ENCODE measurements around the gene H1-8.

Gene H1-8

DNA sequence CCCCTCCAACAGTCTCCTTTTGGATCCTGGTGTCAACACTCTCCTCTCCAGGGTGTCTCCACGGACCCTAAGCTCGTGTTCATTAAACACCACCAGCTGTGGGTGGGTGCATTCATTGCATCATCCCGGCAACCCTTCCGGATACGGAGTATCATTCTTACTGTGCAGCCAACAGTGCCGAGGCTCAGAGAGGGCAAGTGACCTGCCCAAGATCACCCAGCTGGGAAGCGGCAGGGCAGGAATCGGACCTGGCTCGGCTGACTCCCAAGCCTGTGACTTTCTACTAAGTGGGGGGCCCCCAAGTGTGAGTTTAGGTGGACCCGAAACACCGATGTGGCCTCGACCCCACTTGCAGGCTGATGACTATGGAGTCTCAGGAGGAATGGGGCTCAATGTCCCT lies 20.4 kb downstream of the H1-8 start:
- Histone ChIP-seq H3K79me2 (ENCODE audit: control insufficient read depth, insufficient read depth, low read length) (no peaks in the 10 kb centered on the region), H3K4me1 (ENCODE audit: control insufficient read depth, low read depth, low read length) (no peaks in the 10 kb centered on the region), H3K18ac (ENCODE audit: low read length) (no peak overlapping the region), H3K4me3 (ENCODE audit: low read length) (no peak overlapping the region), H3K27ac (ENCODE audit: low read depth, low read length) (no peak overlapping the region), H4K5ac (ENCODE audit: low read length) (no peak overlapping the region), H4K8ac (ENCODE audit: low read depth, low read length) (no peak overlapping the region), H3K27me3 (ENCODE audit: insufficient read depth, low read length, poor library complexity) (no peaks in the 10 kb centered on the region), H2AK5ac (ENCODE audit: low read length) (no peak overlapping the region), H2BK15ac (replicated peaks; ENCODE audit: low read depth) (no peak overlapping the region), H3K4me2 (ENCODE audit: low read length) (no peak overlapping the region), H3K36me3 (ENCODE audit: control insufficient read depth, insufficient read depth, low read length) (peaks cover 15% of the 10 kb centered on the region), H3K23ac (ENCODE audit: low read length) (no peak overlapping the region), H2BK5ac (ENCODE audit: low read length) (no peak overlapping the region), H3K4ac (ENCODE audit: low read depth, low read length) (no peak overlapping the region), H3K56ac (ENCODE audit: low read length) (no peak overlapping the region), H2BK120ac (ENCODE audit: low read depth, low read length) (no peak overlapping the region), H3K9ac (ENCODE audit: low read length) (no peak overlapping the region), H3K79me1 (ENCODE audit: low read length) (no peaks in the 10 kb centered on the region)
- DNase-seq: no peak
- WGBS (ENCODE audit: extremely low coverage, insufficient coverage, low lambda C conversion rate): no CpG with 5 or more reads among the region's 12 CpGs

DNA sequence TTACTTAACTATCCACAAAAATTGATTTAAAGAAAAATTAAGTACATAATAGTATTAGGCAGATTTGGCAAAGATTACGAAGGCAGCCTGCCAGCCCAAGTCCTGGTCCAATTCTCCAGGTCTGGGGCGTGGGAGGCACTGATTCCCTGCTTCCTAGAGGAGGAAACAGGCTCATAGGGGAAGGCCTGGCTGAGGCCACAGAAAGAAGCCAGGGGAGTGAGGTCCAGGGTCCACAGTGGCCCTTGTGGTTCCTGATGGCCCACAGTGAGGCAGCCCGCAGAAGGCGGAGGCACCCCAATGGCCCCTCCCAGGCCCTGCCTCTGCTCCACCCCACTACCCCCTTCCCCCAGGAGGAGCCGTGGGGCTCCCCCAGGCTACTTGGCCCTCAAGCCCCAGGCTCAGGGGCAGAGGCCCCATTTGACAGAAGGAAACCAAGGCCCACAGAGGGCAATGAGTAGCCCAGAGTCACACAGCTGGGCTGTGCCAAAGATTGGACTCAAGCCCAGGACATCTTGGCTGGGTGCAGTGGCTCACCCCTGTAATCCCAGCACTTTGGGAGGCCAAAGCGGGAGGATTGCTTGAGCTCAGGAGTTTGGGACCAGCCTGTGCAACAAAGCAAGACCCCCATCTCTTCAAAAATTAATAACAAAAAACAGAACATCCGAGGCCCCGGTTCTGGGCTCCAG lies 21.0 kb downstream of the H1-8 start:
- Histone ChIP-seq H3K4me2 (ENCODE audit: low read length) (no peak overlapping the region), H3K4me1 (ENCODE audit: control insufficient read depth, low read depth, low read length) (no peaks in the 10 kb centered on the region), H2BK120ac (ENCODE audit: low read depth, low read length) (no peak overlapping the region), H3K36me3 (ENCODE audit: control insufficient read depth, insufficient read depth, low read length) (peaks cover 15% of the 10 kb centered on the region), H4K5ac (ENCODE audit: low read length) (no peak overlapping the region), H3K4ac (ENCODE audit: low read depth, low read length) (no peak overlapping the region), H3K79me2 (ENCODE audit: control insufficient read depth, insufficient read depth, low read length) (no peaks in the 10 kb centered on the region), H3K23ac (ENCODE audit: low read length) (no peak overlapping the region), H4K8ac (ENCODE audit: low read depth, low read length) (no peak overlapping the region), H3K27me3 (ENCODE audit: insufficient read depth, low read length, poor library complexity) (no peaks in the 10 kb centered on the region), H3K9ac (ENCODE audit: low read length) (no peak overlapping the region), H2BK5ac (ENCODE audit: low read length) (no peak overlapping the region), H3K27ac (ENCODE audit: low read depth, low read length) (no peak overlapping the region), H2BK15ac (replicated peaks; ENCODE audit: low read depth) (no peak overlapping the region), H2AK5ac (ENCODE audit: low read length) (no peak overlapping the region), H3K56ac (ENCODE audit: low read length) (no peak overlapping the region), H3K18ac (ENCODE audit: low read length) (no peak overlapping the region), H3K79me1 (ENCODE audit: low read length) (no peaks in the 10 kb centered on the region), H3K4me3 (ENCODE audit: low read length) (no peak overlapping the region)
- DNase-seq: no peak
- no CpG with 5 or more reads among the region's 8 CpGs for WGBS (ENCODE audit: extremely low coverage, insufficient coverage, low lambda C conversion rate)

DNA sequence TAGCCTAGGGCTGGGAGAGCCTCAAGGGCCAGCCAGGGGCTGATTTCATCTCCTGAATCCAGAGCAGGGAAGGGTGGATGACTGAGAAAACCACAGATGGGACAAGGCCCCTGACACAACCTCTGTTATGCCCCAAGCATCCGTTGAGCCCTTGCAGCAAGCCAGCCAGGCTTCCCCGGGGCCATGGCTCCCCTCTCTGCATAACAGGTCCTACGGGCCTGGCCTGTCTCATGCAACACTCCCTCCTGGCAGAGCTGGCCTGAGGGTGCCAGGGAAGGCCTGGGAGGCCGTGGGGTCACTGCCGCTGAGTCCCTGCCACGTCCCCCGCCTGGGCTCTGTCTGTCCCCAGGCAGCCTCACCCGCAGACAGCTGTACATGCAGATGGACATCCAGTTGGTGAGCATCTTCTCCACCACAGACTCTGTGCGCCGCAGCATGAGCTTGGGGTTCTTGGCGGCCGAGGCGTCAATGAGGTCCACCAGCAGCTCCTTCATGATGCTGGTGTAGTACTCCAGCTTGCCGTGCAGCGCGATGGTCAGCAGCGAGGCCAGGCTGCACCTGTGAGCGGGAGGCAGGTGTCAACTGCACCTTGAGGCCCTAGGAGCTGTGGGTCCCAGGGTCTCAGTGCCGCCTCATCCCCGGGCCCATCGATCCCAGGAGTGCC lies 22.1 kb downstream of the H1-8 start:
- Histone ChIP-seq H3K4ac (ENCODE audit: low read depth, low read length) (no peak overlapping the region), H4K5ac (ENCODE audit: low read length) (no peak overlapping the region), H2BK120ac (ENCODE audit: low read depth, low read length) (no peak overlapping the region), H2BK15ac (replicated peaks; ENCODE audit: low read depth) (no peak overlapping the region), H3K27me3 (ENCODE audit: insufficient read depth, low read length, poor library complexity) (no peaks in the 10 kb centered on the region), H3K56ac (ENCODE audit: low read length) (no peak overlapping the region), H3K36me3 (ENCODE audit: control insufficient read depth, insufficient read depth, low read length) (peaks cover 18% of the 10 kb centered on the region), H3K27ac (ENCODE audit: low read depth, low read length) (no peak overlapping the region), H3K4me3 (ENCODE audit: low read length) (no peak overlapping the region), H3K18ac (ENCODE audit: low read length) (no peak overlapping the region), H3K23ac (ENCODE audit: low read length) (no peak overlapping the region), H2BK5ac (ENCODE audit: low read length) (no peak overlapping the region), H3K9ac (ENCODE audit: low read length) (no peak overlapping the region), H3K4me1 (ENCODE audit: control insufficient read depth, low read depth, low read length) (no peaks in the 10 kb centered on the region), H4K8ac (ENCODE audit: low read depth, low read length) (no peak overlapping the region), H2AK5ac (ENCODE audit: low read length) (no peak overlapping the region), H3K79me1 (ENCODE audit: low read length) (no peaks in the 10 kb centered on the region), H3K4me2 (ENCODE audit: low read length) (no peak overlapping the region), H3K79me2 (ENCODE audit: control insufficient read depth, insufficient read depth, low read length) (no peaks in the 10 kb centered on the region)
- DNase-seq: no peak
- no CpG with 5 or more reads among the region's 21 CpGs for WGBS (ENCODE audit: extremely low coverage, insufficient coverage, low lambda C conversion rate)

DNA sequence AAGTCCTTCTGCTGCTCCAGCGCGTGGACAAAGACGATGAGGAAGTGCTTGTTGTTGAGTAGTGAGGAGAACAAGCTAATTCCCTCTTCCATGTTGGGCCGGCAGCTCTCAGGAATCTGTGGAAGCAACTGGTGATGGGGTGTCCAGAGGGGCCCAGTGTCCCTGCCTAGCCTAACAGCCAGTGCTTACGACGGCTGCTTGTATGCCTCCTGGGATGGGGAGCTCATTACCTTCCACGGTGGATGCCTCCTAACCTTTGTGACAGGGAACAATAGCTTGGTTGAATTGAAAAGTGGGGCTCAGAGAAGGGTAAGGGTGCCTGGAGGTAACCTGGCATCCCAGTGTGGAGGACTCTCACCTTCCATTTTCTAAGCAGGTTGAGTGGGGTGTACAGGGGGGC lies 22.9 kb downstream of the H1-8 start:
- WGBS (ENCODE audit: extremely low coverage, insufficient coverage, low lambda C conversion rate): no CpG with 5 or more reads among the region's 7 CpGs
- no peak overlapping the region for H2BK5ac ChIP-seq (ENCODE audit: low read length)
- H3K4me2 ChIP-seq (ENCODE audit: low read length): no peak overlapping the region
- H3K23ac ChIP-seq (ENCODE audit: low read length): no peak overlapping the region
- no peak overlapping the region for H3K56ac ChIP-seq (ENCODE audit: low read length)
- H3K79me1 ChIP-seq (ENCODE audit: low read length): no peaks in the 10 kb centered on the region
- H2BK120ac ChIP-seq (ENCODE audit: low read depth, low read length): no peak overlapping the region
- H3K36me3 ChIP-seq (ENCODE audit: control insufficient read depth, insufficient read depth, low read length): peaks cover 18% of the 10 kb centered on the region
- DNase-seq: no peak
- no peak overlapping the region for H4K8ac ChIP-seq (ENCODE audit: low read depth, low read length)
- no peaks in the 10 kb centered on the region for H3K79me2 ChIP-seq (ENCODE audit: control insufficient read depth, insufficient read depth, low read length)
- no peak overlapping the region for H3K27ac ChIP-seq (ENCODE audit: low read depth, low read length)
- no peak overlapping the region for H3K4me3 ChIP-seq (ENCODE audit: low read length)
- H3K4ac ChIP-seq (ENCODE audit: low read depth, low read length): no peak overlapping the region
- H3K4me1 ChIP-seq (ENCODE audit: control insufficient read depth, low read depth, low read length): no peaks in the 10 kb centered on the region
- no peak overlapping the region for H3K9ac ChIP-seq (ENCODE audit: low read length)
- no peak overlapping the region for H3K18ac ChIP-seq (ENCODE audit: low read length)
- no peak overlapping the region for H4K5ac ChIP-seq (ENCODE audit: low read length)
- H3K27me3 ChIP-seq (ENCODE audit: insufficient read depth, low read length, poor library complexity): no peaks in the 10 kb centered on the region
- H2BK15ac ChIP-seq (replicated peaks; ENCODE audit: low read depth): no peak overlapping the region
- no peak overlapping the region for H2AK5ac ChIP-seq (ENCODE audit: low read length)

DNA sequence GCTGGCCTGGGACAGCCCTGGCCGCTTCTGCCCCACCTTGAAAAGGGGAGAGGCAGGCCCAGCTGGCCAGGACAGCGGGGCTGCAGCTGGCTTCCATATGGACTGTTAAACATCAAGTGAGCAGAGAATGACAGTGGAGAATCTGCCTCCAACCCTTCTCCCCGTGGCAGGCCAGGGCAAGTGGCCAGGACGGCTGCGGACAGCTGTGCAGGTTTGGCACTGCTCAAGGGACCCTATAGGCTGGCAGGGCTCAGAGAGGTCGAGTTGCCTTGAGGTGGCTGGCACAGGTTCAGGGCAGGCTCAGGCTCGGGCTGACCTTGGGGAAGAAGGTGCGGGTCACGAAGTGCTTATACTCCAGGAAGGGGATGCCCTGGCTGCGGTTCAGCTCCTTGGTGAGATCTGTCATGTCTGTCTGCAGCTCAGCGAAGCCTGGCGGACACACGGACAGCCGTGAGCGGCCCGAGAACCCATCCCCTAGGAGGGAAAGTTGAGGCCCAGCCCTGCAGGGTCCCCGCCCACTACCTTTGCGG lies 24.3 kb downstream of the H1-8 start:
- peaks cover 18% of the 10 kb centered on the region for H3K36me3 ChIP-seq (ENCODE audit: control insufficient read depth, insufficient read depth, low read length)
- H3K23ac ChIP-seq (ENCODE audit: low read length): no peak overlapping the region
- no peak overlapping the region for H2BK120ac ChIP-seq (ENCODE audit: low read depth, low read length)
- WGBS (ENCODE audit: extremely low coverage, insufficient coverage, low lambda C conversion rate): no CpG with 5 or more reads among the region's 18 CpGs
- DNase-seq: no peak
- no peak overlapping the region for H3K9ac ChIP-seq (ENCODE audit: low read length)
- H3K27me3 ChIP-seq (ENCODE audit: insufficient read depth, low read length, poor library complexity): no peaks in the 10 kb centered on the region
- no peak overlapping the region for H4K8ac ChIP-seq (ENCODE audit: low read depth, low read length)
- H3K79me1 ChIP-seq (ENCODE audit: low read length): no peaks in the 10 kb centered on the region
- no peak overlapping the region for H3K4ac ChIP-seq (ENCODE audit: low read depth, low read length)
- no peak overlapping the region for H2AK5ac ChIP-seq (ENCODE audit: low read length)
- no peak overlapping the region for H3K56ac ChIP-seq (ENCODE audit: low read length)
- no peak overlapping the region for H4K5ac ChIP-seq (ENCODE audit: low read length)
- no peaks in the 10 kb centered on the region for H3K79me2 ChIP-seq (ENCODE audit: control insufficient read depth, insufficient read depth, low read length)
- no peak overlapping the region for H3K18ac ChIP-seq (ENCODE audit: low read length)
- H2BK5ac ChIP-seq (ENCODE audit: low read length): no peak overlapping the region
- H3K4me3 ChIP-seq (ENCODE audit: low read length): no peak overlapping the region
- no peak overlapping the region for H2BK15ac ChIP-seq (replicated peaks; ENCODE audit: low read depth)
- H3K4me1 ChIP-seq (ENCODE audit: control insufficient read depth, low read depth, low read length): no peaks in the 10 kb centered on the region
- no peak overlapping the region for H3K4me2 ChIP-seq (ENCODE audit: low read length)
- no peak overlapping the region for H3K27ac ChIP-seq (ENCODE audit: low read depth, low read length)
